ENCODE results near the gene DPF3.

- TF ChIP-seq YY1 (IDR thresholded peaks at IDR 0.05; ENCODE audit: low read depth) (no peak), ZBTB7A (IDR thresholded peaks at IDR 0.05; ENCODE audit: low read depth) (no peak), EP300 (IDR thresholded peaks at IDR 0.05; ENCODE audit: borderline replicate concordance) (no peak), FOXM1 (IDR thresholded peaks at IDR 0.05; ENCODE audit: borderline replicate concordance, low read depth) (no peak), REST (IDR thresholded peaks at IDR 0.05; ENCODE audit: low read depth) (no peak), CEBPB (IDR thresholded peaks at IDR 0.05) (no peak), CREB1 (IDR thresholded peaks at IDR 0.05; ENCODE audit: low read depth) (no peak), RAD21 (IDR thresholded peaks at IDR 0.05; ENCODE audit: low read depth) (no peak), MAX (IDR thresholded peaks at IDR 0.05) (no peak), EGR1 (IDR thresholded peaks at IDR 0.05) (no peak), TCF12 (IDR thresholded peaks at IDR 0.05; ENCODE audit: low read depth) (no peak), TEAD4 (IDR thresholded peaks at IDR 0.05) (no peak), TAF1 (IDR thresholded peaks at IDR 0.05; ENCODE audit: low read depth) (no peak)
These were observed 282.4 kb downstream of the DPF3 start for GRCh38 chr14:72611506-72611905.
